ENCODE data around the gene HOXB2. TPM values are rescaled to one million over a fixed set of nuclear protein-coding genes. Genes with fewer than 3 reads are reported as not detected.

The HOXB2 gene
- total RNA-seq, 2 experiments from 2014 or later = 4.8 to 4.9 TPM

GRCh38 chr17:48543854-48544348 is 1.0 kb downstream of the HOXB2 start:
- no peaks in the 10 kb centered on the region for H3K36me3 Mint-ChIP-seq (ENCODE audit: low read depth)
- peaks cover 73% of the 10 kb centered on the region for H3K4me1 ChIP-seq (ENCODE audit: insufficient read depth, low read length)
- H3K27me3 Mint-ChIP-seq = peaks cover 77% of the 10 kb centered on the region
- peaks cover 59% of the 10 kb centered on the region for H3K4me1 Mint-ChIP-seq (ENCODE audit: low read depth)
- intact Hi-C loops (cut with DNase I, micrococcal nuclease) = loop anchor here in 1 of 2 experiments (5.0 kb wide), 1 partner anchor 52 kb away; no protein-coding TSS in a partner anchor
- H3K9me3 ChIP-seq (ENCODE audit: control insufficient read depth in 1 of 2, insufficient read depth in 1 of 2, low read length in 2 of 2) = no peaks in the 10 kb centered on the region
- peak overlapping the region; percentile 91 for H3K4me3 Mint-ChIP-seq
- peak overlapping the region; percentile 80 for H3K27ac Mint-ChIP-seq
- no peaks in the 10 kb centered on the region for H3K36me3 ChIP-seq (ENCODE audit: insufficient read depth, low read length)
- ChIA-PET POLR2A (no interaction called here), CTCF (no interaction called here)
- H3K9me3 Mint-ChIP-seq = no peaks in the 10 kb centered on the region
- H3K27me3 ChIP-seq (ENCODE audit: control insufficient read depth in 1 of 2, insufficient read depth in 2 of 2, low read length in 2 of 2) = no peaks in the 10 kb centered on the region
- peak overlapping the region; percentile 88 for H3K4me3 ChIP-seq (ENCODE audit: low read length)
- peak overlapping the region; percentile 71 to 77 for H3K27ac ChIP-seq (ENCODE audit: low read depth in 1 of 2, low read length in 2 of 2)
- no peak for TF ChIP-seq CTCF (IDR thresholded peaks at IDR 0.05)
- ATAC-seq (ENCODE audit: poor library complexity) = peak; percentile 40
- peak in 4 of 14 experiments; percentile 14 to 62 (median 30) for DNase-seq

GRCh38 chr17:48543107-48543853 is 1.6 kb downstream of the HOXB2 start:
- CTCF ChIA-PET = no interaction called here

GRCh38 chr17:48542698-48543106 is 2.2 kb downstream of the HOXB2 start:
- POLR2A ChIA-PET = no interaction called here
- CTCF ChIA-PET = no interaction called here

More at GRCh38 chr17:48543107-48543853, 1.6 kb downstream of the HOXB2 start:
- no peaks in the 10 kb centered on the region for H3K27me3 ChIP-seq (ENCODE audit: control insufficient read depth in 1 of 2, insufficient read depth in 2 of 2, low read length in 2 of 2)
- peaks cover 70% of the 10 kb centered on the region for H3K4me1 ChIP-seq (ENCODE audit: insufficient read depth, low read length)
- peak overlapping the region; percentile 90 for H3K27ac Mint-ChIP-seq
- POLR2A ChIA-PET = no interaction called here
- no peaks in the 10 kb centered on the region for H3K36me3 ChIP-seq (ENCODE audit: insufficient read depth, low read length)
- no peak for TF ChIP-seq CTCF (IDR thresholded peaks at IDR 0.05)
- H3K4me1 Mint-ChIP-seq (ENCODE audit: low read depth) = peaks cover 54% of the 10 kb centered on the region
- no peaks in the 10 kb centered on the region for H3K9me3 ChIP-seq (ENCODE audit: control insufficient read depth in 1 of 2, insufficient read depth in 1 of 2, low read length in 2 of 2)
- H3K27ac ChIP-seq (ENCODE audit: low read depth in 1 of 2, low read length in 2 of 2) = peak overlapping the region; percentile 77 to 96
- ATAC-seq (ENCODE audit: poor library complexity) = peak; percentile 45
- H3K27me3 Mint-ChIP-seq = peaks cover 80% of the 10 kb centered on the region
- H3K4me3 Mint-ChIP-seq = peak overlapping the region; percentile 91
- intact Hi-C loops (cut with DNase I, micrococcal nuclease) = loop anchor here in 1 of 2 experiments (5.0 kb wide), 1 partner anchor 51 kb away; no protein-coding TSS in a partner anchor
- peak; percentile 18 to 79 (median 50) for DNase-seq
- no peaks in the 10 kb centered on the region for H3K9me3 Mint-ChIP-seq
- H3K4me3 ChIP-seq (ENCODE audit: low read length) = peak overlapping the region; percentile 88
- no peaks in the 10 kb centered on the region for H3K36me3 Mint-ChIP-seq (ENCODE audit: low read depth)

More at GRCh38 chr17:48542698-48543106, 2.2 kb downstream of the HOXB2 start:
- Histone ChIP-seq H3K9me3 (ENCODE audit: control insufficient read depth in 1 of 2, insufficient read depth in 1 of 2, low read length in 2 of 2) (no peaks in the 10 kb centered on the region), H3K27ac (ENCODE audit: low read depth in 1 of 2, low read length in 2 of 2) (peak overlapping the region; percentile 77 to 96), H3K36me3 (ENCODE audit: insufficient read depth, low read length) (no peaks in the 10 kb centered on the region), H3K27me3 (ENCODE audit: control insufficient read depth in 1 of 2, insufficient read depth in 2 of 2, low read length in 2 of 2) (no peaks in the 10 kb centered on the region), H3K4me1 (ENCODE audit: insufficient read depth, low read length) (peaks cover 64% of the 10 kb centered on the region), H3K4me3 (ENCODE audit: low read length) (peak overlapping the region; percentile 88)
- no peak for TF ChIP-seq CTCF (IDR thresholded peaks at IDR 0.05)
- Mint-ChIP-seq H3K4me3 (peak overlapping the region; percentile 88), H3K36me3 (ENCODE audit: low read depth) (no peaks in the 10 kb centered on the region), H3K27ac (peak overlapping the region; percentile 90), H3K9me3 (no peaks in the 10 kb centered on the region), H3K4me1 (ENCODE audit: low read depth) (peaks cover 48% of the 10 kb centered on the region), H3K27me3 (peaks cover 76% of the 10 kb centered on the region)
- intact Hi-C loops (cut with DNase I, micrococcal nuclease) = loop anchor here in 1 of 2 experiments (5.0 kb wide), 1 partner anchor 50 kb away; no protein-coding TSS in a partner anchor
- DNase-seq (no peak), ATAC-seq (ENCODE audit: poor library complexity) (no peak)

Measured in CD4-positive, alpha-beta T cell (primary cell).